CD4-positive, alpha-beta T cell treated with Interleukin-12 subunit alpha and Interleukin-12 subunit beta, for 1 hour (primary cell): ENCODE data around the gene APOC4.
"Not testable (repeated sequence)": the region's sequence is repeated elsewhere in the genome, so short reads cannot be mapped to it uniquely, and the experiment has no call there.

Experiments
- DNase-seq: peaks from one replicate; pipeline ENCODE4 v3.0.0-alpha.2; 2020

APOC4 gene

GRCh38 chr19:44924243-44924725 is 17.8 kb upstream of the APOC4 start:
- no peak for DNase-seq

DNA sequence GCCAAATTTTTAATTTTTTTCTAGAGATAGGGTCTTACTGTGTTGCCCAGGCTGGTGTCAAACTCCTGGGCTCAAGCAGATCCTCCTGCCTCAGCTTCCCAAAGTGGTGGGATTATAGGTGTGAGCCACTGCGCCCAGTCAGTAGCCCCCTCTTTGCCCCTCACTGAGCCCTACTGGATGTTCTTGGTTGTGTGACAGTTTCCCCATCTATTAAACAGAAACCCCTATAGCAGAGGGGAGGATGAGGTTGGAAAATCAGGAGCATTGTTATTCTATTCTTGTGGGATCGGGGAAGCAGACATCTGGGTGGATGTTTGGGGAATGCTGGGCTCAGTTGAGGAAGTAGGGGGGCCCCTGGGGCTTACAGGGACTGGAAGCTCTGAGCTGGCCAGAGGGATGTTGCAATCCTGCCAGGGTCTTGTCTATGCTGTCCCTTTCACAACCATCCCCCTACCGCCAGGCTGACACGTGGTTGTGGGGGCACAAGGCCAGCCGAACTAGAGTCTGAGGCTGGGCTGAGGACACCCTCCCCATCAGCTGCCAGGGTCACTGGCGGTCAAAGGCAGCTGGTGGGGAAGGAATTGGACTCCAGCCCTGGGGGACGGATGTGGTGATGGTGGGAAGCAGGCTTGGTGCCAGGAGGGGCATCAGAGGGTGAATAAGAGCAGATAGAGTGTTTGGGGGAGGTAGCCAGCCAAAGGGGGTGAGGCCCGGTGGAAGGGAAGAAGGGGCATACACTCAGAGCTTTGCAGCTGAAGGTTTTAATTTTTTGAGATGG is 16.7 kb upstream of the APOC4 start:
- DNase-seq = no peak

- DNase-seq = not testable (repeated sequence)
These were observed 15.6 kb upstream of the APOC4 start for GRCh38 chr19:44926245-44927077.

DNA sequence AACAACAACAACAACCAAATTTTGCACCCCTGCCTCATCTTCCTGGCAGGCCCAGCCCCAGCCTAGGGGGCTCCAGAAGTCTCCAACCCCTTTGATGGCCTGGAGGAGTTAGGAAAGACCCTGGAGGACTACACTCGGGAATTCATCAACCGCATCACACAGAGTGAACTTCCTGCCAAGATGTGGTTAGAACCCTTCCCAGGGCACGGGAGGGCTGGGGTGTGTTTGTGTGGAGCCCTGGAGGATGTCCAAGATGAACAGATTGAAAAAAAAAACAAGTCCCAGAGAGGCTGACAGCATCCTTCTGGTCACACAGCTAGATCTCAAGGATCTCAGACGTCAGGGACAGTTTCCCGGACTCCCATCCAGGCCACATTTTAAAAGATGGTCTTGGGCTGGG is 14.3 kb upstream of the APOC4 start:
- DNase-seq = no peak

DNA sequence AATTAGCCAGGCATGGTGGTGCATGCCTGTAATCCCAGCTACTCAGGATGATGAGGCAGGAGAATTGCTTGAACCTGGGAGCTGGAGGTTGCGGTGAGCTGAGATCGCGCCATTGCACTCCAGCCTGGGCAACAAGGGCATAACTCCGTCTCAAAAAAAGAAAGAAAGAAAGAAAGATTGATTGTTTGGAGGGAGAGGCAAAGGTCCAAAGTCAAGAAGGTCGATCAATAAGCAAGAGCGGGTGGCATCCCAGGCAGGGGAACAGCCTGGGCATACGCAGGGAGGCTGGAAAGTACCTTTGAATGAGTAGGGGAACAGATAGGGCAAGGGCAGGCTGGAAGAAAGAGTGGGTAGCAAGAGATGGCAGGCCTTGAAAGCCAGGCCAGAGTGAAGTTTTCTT is 11.9 kb upstream of the APOC4 start:
- no peak for DNase-seq

DNA sequence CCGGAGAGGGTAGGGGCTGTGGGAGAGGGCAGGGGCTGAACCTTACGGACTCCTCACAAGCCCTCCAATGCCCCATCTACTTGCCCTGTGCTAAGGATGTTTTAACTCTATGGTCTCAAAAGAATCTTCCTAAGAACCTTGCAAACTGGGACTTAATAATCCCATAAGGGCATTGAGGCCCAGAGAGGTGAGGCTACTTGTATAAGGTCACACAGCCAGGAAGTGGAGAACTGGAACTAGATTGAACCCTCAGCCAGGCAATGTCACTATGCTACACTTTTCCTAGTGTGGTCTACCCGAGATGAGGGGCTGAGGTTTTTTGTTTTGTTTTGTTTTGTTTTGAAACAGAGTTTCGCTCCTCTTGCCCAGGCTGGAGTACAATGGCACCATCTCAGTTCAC is 10.5 kb upstream of the APOC4 start:
- DNase-seq = no peak

DNA sequence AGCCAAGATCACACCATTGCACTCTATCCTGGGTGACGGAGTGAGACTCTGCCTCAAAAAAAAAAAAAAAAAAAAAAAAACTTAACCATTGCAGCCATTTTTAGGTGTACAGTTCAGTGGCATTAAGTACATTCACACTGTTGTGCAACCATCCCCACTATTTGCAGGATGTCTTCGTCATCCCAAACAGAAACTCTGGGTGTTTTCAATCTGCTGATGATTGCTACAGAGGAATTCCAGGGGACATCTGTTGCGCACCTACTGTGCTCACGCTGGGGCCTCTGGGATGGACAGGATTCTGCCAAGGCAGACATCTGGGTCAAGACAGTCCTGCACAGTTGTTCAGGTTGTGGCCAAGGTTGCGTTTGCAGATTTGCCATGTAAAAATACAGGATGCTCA is 2.4 kb upstream of the APOC4 start:
- DNase-seq = no peak

DNA sequence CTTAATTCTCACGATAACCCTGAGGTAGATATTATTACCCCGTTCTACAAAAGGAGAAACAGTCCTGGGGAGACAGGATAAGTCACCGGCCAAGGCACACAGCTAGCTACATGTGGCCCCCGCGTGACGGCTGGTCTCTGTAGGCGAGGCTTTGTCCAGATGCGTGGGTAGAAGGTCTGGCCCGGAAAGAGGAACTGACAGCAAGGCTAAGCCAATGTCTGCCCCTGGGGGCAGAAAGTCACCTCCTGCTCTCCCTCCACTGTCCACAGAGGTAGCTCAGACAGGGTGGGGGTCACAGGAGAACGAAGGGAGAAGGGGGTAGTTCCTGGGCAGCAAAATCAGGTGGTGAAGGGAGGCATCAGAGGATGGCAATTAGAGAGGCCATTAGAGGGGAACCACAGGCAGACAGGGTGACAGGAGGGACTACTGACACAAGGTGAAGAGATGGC is 1.8 kb downstream of the APOC4 start:
- DNase-seq = no peak

DNA sequence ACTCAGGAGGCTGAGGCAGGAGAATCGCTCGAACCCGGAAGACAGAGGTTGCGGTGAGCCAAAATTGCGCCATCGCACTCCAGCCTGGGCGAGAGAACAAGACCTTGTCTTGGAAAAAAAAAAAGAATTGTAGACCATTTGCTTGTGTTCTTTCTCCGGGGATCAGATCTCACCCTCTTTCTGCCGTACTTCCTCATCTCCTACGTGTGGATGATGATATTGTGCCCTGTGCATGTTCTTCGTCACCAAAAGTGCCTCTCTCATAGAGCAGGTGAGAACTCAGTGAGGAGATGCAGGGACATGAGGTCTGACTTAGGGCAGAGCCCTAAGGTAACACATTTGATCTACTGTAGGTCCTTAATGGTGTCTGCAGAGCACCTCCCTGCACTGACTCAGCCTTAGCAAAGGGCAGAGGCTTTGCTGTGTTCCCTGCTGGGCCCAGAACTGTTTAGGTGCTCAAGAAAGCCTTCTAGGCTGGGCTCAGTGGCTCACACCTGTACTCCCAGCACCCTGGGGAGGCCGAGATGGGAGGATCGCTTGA is 5.1 kb downstream of the APOC4 start:
- no peak for DNase-seq

- DNase-seq = no peak
These were observed 6.2 kb downstream of the APOC4 start for GRCh38 chr19:44948237-44948636.

- DNase-seq = no peak
These were observed 6.8 kb downstream of the APOC4 start for GRCh38 chr19:44948763-44949374.

GRCh38 chr19:44949550-44949949 is 7.5 kb downstream of the APOC4 start:
- DNase-seq = no peak

DNA sequence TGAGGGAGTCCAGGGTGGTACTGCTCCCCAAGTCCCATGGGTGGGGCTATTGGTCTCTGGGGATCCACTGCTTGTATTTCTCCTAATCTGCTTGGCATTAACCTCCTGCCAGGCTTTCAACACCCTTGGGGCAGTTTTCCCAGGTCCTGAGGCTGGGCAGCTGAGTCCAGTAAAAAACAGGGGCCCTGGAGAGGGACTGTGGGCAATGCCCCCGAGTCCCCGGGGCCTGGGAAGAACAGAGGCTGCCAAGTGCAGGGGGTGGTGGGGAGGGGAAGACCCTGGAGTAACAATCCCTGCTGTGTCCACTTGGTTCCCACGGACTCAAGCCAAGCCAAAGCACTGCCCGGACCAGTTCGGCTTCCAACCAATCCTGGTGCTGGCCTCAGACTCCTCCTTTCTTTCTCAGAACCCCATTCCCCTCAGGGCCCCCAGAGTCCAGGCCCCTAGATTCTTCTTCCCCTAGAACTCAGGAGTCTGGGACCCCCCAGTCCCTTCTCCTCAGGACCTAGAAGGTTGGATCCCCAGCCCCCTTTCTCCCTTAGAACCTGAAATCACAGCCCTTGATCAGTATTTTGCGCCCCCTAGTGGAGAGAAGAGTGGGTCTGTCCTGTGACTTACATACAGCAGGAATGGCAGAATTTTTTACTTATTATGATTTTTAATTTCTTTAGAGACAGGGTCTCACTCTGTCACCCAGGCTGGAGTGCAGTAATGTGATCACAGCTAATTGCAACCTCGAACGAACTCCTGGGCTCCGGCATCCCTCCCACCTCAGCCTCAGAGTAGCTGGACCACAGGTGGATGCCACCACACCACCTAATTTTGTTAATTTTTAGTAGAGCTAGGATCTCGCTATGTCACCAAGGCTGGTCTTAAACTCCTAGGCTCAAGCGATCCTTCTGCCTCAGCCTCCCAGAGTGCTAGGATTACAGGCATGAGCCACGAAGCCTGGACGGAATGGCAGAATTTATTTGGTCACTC is 9.4 kb downstream of the APOC4 start:
- peak; percentile 80 for DNase-seq

- DNase-seq = no peak
These were observed 12.2 kb downstream of the APOC4 start for GRCh38 chr19:44954278-44954648.

- peak; percentile 97 for DNase-seq
These were observed 12.8 kb downstream of the APOC4 start, which contains the start of gene CLPTM1 for GRCh38 chr19:44954649-44955504. TSS of gene CLPTM1 (plus strand) at chr19:44955380. CDS start at chr19:44955396, 16 bp downstream.

DNA sequence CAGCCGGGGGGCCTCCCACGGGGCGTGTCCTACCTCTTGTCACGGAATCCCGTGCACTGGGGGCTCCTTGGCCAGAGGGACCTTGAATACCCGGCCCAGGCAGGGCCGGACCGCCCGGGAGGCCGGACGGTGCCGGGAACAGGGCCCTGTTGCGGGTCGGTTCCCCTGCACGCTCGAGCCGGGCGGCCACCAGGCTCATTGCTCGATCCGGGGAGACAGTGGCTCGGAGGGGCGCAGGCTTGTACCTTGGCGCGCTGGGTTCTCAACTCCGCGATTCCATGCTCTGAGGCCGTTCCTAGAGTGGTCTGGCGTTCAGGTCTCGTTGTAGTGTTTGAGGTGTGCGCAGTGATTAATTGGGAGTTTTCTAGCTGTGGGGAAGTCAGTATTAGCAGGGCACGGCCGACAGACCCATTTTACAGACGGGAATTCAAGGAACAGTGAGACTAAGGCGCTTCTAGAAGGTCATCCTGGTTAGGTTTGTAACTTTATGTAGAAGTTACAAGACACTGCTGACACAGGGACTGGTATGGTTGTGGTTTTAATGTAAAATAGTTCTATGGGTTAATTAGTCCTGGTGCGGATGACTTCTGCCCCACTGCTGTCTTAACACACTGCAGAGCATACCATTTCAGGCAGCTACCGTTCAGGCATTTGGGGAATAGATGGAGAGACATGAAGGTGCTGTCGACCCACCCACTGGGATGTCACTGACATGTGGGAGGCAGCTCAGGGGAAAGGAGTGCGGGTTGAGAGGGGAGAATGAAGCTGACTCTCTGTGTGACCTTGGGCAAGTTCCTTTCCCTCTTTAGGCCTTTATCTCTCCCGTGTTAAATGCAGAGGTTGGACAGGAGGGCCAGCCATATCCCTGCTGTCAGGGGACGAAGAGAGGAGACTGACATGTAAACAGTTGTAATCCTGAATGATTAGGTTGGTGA is 13.7 kb downstream of the APOC4 start:
- no peak for DNase-seq

DNA sequence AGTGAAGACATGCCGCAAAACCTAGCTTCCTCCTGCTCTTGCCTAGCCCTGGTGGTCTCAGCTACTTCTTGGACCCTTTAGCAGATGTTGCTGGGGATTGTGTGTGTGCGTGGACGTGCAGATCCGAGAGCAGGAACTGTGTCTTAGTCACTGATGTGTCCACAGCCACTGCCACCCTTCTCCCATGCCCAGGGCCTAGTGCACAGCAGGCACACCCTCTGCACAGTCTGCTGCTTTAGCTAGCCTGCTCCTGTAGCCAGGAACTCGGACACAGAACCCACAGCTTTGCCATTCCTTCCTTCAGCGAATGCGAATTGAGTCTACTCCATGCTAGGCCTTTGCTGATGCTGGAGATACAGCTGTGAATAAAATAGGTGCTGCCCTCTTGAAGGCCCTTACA is 15.5 kb downstream of the APOC4 start:
- DNase-seq = no peak

DNA sequence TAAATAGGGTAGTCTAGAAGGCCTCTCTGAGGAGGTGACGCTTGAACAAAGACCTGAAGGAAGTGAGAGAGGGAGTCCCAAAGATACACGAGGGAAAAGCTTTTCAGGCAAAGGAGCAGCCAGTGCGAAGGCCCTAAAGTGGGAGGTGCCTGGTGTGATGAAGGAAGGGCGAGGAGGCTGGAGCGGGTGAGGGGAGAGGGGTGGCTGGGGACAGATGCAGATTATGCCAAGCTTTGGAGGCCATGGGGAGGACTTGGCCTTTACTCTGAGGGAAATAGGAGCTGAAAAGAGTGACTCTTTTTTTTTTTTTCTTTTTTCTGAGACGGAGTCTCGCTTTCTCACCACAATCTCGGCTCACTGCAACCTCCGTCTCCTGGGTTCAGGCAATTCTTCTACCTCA is 16.1 kb downstream of the APOC4 start:
- no peak for DNase-seq

DNA sequence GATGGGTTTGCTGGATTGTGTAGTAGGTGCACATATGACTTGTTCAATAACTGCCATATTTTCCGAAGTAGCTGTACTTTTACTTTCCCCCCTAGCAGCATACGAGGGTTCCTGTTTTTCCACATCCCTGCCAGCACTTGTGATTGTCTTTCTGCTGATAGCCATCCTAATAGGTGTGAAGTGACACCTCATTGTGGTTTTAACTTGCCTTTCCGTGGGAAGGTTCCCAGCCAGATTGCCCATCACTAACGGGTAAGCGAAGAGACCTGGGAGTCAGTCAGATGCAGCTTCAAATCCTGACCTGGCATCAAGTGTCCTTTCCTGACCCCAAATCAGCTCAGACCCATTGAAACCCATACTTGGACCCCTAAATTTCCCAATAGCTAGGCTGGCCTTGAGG is 17.7 kb downstream of the APOC4 start:
- DNase-seq = no peak
